ENCODE measurements around the gene MYPOP.

MYPOP gene

DNA sequence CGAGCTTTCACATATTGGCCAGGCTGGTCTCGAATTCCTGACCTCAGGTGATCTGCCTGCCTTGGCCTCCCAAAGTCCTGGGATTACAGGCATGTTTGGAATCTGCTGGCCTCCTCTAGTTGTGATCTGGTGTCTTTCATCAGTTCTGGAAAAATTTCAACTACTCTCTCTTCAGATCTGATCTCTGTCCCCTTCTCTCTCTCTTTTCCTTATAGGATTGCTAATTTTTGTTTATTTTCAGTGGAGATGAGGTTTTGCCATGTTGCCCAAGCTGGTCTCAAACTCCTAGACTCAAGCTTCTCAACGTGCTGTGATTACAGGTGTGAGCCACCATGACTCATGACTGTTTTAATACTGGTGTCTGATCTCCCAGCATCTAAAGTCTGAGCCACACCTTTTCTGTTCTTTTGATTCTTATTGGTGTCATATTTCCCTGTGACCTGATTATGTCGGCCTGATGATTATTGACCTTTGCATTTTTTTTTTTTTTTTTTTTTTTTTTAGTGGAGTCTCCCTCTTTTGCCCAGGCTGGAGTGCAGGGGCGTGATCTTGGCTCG, 22.6 kb upstream of the MYPOP start:
- Mint-ChIP-seq H3K27me3 (ENCODE audit: low read depth) (peaks cover 34% of the 10 kb centered on the region), H3K4me3 (no peak overlapping the region), H3K4me1 (no peaks in the 10 kb centered on the region), H3K9me3 (peaks cover 3% of the 10 kb centered on the region), H3K36me3 (ENCODE audit: low read depth) (no peaks in the 10 kb centered on the region), H3K27ac (no peak overlapping the region)
- TF ChIP-seq, protein P1, sequence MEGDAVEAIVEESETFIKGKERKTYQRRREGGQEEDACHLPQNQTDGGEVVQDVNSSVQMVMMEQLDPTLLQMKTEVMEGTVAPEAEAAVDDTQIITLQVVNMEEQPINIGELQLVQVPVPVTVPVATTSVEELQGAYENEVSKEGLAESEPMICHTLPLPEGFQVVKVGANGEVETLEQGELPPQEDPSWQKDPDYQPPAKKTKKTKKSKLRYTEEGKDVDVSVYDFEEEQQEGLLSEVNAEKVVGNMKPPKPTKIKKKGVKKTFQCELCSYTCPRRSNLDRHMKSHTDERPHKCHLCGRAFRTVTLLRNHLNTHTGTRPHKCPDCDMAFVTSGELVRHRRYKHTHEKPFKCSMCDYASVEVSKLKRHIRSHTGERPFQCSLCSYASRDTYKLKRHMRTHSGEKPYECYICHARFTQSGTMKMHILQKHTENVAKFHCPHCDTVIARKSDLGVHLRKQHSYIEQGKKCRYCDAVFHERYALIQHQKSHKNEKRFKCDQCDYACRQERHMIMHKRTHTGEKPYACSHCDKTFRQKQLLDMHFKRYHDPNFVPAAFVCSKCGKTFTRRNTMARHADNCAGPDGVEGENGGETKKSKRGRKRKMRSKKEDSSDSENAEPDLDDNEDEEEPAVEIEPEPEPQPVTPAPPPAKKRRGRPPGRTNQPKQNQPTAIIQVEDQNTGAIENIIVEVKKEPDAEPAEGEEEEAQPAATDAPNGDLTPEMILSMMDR (IDR thresholded peaks at IDR 0.05; ENCODE audit: unreplicated experiment in 3 of 3): no peak

DNA sequence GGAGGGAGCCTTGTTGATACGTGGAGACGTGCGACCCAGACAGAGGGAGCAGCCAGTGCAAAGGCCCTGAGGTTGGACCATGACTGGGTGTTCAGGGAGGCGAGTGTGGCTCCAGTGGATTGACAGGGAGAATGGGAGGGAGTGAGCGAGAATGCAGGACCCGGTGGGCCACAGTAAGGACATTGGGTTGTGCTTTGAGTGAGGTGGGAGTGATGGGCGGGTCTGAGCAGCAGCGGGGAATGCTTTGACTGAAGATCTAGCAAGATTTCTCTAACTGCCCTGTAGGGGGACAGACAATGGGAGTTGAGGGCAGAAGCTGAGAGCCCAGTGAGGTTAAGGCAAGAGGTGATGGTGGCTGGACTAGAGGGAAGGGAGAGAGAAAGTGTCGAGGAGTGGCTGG, 19.9 kb upstream of the MYPOP start:
- Mint-ChIP-seq H3K9me3 (peaks cover 3% of the 10 kb centered on the region), H3K4me3 (no peak overlapping the region), H3K27ac (no peak overlapping the region), H3K4me1 (no peaks in the 10 kb centered on the region), H3K36me3 (ENCODE audit: low read depth) (no peaks in the 10 kb centered on the region), H3K27me3 (ENCODE audit: low read depth) (peaks cover 40% of the 10 kb centered on the region)
- TF ChIP-seq, protein P1 (IDR thresholded peaks at IDR 0.05; ENCODE audit: unreplicated experiment in 3 of 3): no peak

DNA sequence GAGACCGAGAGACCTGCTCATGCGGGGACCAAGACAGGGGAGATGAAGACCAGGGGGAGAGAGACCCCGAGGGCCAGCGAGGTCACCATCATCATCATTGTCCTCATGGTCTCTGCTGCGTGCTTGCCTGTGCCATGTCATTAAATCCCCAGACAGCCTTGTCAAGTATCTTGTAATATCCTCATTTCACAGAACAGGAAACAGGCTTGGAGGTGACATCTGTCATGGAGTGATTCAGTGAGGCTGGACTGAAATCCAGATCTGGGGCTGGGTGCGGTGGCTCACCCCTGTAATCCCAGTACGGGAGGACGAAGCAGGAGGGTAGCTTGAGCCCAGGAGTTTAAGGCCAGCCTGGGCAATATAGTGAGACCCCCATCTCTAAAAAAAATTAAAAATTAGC, 18.0 kb upstream of the MYPOP start:
- H3K27ac Mint-ChIP-seq: no peak overlapping the region

DNA sequence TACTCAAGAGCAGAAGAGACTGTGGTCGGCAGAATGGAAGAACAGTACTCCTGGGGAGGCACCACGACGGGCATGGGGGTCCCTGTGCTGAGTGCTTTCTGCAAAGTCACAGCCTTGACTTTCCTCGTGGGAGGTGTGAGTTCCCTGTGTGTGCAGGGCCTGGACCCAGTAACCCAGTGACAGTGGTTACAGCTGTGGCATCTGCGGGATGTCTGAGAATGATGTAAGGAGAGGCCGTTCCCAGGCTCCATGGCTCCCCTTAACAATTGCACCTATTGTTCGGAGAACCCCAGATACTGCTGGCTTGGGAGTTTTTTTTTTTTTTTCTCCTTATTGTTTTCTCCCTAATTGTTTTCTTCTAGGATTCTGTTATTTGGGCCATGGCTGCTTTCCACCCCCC, 17.3 kb upstream of the MYPOP start:
- Mint-ChIP-seq H3K4me3 (no peak overlapping the region), H3K4me1 (no peaks in the 10 kb centered on the region), H3K27ac (no peak overlapping the region), H3K9me3 (no peaks in the 10 kb centered on the region), H3K27me3 (ENCODE audit: low read depth) (peaks cover 39% of the 10 kb centered on the region), H3K36me3 (ENCODE audit: low read depth) (no peaks in the 10 kb centered on the region)
- TF ChIP-seq, protein P1 (IDR thresholded peaks at IDR 0.05; ENCODE audit: unreplicated experiment in 3 of 3): no peak

More for the DNA sequence above, 18.0 kb upstream of the MYPOP start:
- Mint-ChIP-seq H3K9me3 (peaks cover 3% of the 10 kb centered on the region), H3K4me3 (no peak overlapping the region), H3K4me1 (no peaks in the 10 kb centered on the region), H3K27me3 (ENCODE audit: low read depth) (peaks cover 43% of the 10 kb centered on the region), H3K36me3 (ENCODE audit: low read depth) (no peaks in the 10 kb centered on the region)
- TF ChIP-seq, protein P1 (IDR thresholded peaks at IDR 0.05; ENCODE audit: unreplicated experiment in 3 of 3): no peak

DNA sequence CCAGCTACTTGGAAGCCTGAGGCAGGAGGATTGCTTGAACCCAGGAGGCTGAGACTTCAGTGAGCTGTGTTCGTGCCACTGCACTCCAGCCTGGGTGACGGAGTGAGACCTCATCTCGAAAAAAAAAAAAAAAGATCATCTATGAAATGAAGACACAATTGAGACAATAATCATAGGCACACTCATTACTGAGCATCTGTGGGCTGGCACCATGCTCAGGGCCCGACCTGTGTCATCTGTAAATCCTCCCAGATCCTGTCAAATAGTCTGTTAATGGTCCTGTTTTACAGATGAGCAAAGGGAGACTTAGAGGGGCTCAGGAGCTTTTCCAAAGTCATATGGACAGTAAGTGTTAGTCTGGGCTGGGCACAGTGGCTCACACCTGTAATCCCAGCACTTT, 16.3 kb upstream of the MYPOP start:
- H3K4me3 Mint-ChIP-seq: no peak overlapping the region
- H3K9me3 Mint-ChIP-seq: no peaks in the 10 kb centered on the region
- peaks cover 34% of the 10 kb centered on the region for H3K27me3 Mint-ChIP-seq (ENCODE audit: low read depth)
- H3K36me3 Mint-ChIP-seq (ENCODE audit: low read depth): no peaks in the 10 kb centered on the region
- H3K27ac Mint-ChIP-seq: no peak overlapping the region
- TF ChIP-seq, protein P1 (IDR thresholded peaks at IDR 0.05; ENCODE audit: unreplicated experiment in 3 of 3): no peak
- H3K4me1 Mint-ChIP-seq: no peaks in the 10 kb centered on the region

DNA sequence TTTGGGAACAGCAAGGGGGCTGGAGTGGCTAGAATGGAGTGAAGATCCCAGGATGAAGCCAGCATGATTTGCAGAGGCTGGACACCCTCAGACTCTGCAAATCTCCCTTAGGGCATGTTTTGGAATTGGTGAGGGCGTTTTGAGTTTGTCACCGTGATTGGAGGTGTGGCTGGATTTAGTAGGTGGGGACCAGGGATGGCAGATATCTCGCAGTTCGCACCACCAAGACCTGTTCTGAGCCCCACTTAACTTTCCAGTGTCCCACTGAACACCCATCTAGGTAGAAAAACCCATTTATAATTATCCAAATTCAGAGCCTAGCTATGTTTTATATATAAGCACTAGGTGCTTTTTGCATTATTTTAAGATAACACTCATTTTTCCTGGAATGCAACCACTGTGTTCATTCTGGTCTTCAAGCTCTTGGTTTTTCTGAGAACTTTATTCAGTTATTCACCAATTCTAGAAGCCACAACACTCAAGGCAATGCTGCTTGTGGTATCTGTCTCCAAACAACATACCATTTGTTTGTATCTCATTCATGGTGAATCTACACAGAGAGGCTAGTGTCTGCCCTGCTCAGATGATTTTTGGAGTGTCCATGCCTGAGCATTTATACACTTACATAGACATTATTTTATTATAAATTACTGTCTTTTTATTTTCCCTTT, 15.1 kb upstream of the MYPOP start:
- Mint-ChIP-seq H3K9me3 (no peaks in the 10 kb centered on the region), H3K4me1 (no peaks in the 10 kb centered on the region), H3K4me3 (no peak overlapping the region), H3K36me3 (ENCODE audit: low read depth) (no peaks in the 10 kb centered on the region), H3K27me3 (ENCODE audit: low read depth) (peaks cover 38% of the 10 kb centered on the region), H3K27ac (no peak overlapping the region)
- TF ChIP-seq, protein P1 (IDR thresholded peaks at IDR 0.05; ENCODE audit: unreplicated experiment in 3 of 3): no peak
